H1 (cell line): ENCODE data around the gene UFSP2. TPM values are rescaled to one million over a fixed set of nuclear protein-coding genes. Genes with fewer than 3 reads are reported as not detected.

Experiments
- CTCF ChIA-PET: fragments of 300-600 bp; sonication (Branson Sonifier 250); formaldehyde crosslinking; loops from one replicate; lab custom pipeline; 2021; ENCODE audit not compliant: partially characterized antibody; lab: Charles Lee
- POLR2A ChIA-PET: fragments of 300-600 bp; sonication (Branson Sonifier 250); formaldehyde crosslinking; loops from one replicate; lab custom pipeline; 2021; ENCODE audit warnings: inconsistent platforms; ENCODE audit not compliant: partially characterized antibody; lab: Charles Lee
- DNase-seq, 2 experiments: peaks; one replicate each; pipeline versions ENCODE4 v3.0.0 to v3.0.0-alpha.2; 2010 to 2022; ENCODE audit warnings: low spot score in 2 of 2, low read depth in 1 of 2, mixed read lengths in 1 of 2
- FAIRE-seq: peaks from 2 replicates; lab custom pipeline; 2011; peaks lifted over from hg19 to GRCh38; lab: Jason Lieb, UNC
- H2AFZ ChIP-seq: 2 replicates; pipeline ENCODE4 v1.8.1; 2012; ENCODE audit warnings: low read length, inconsistent platforms
- H2AK5ac ChIP-seq: 2 replicates; pipeline ENCODE4 v1.6.1; 2013; ENCODE audit warnings: low read depth, low read length
- H2BK120ac ChIP-seq: replicated peaks from 2 replicates; pipeline ENCODE3; 2013; ENCODE audit warnings: low read depth, low read length, inconsistent platforms
- H2BK12ac ChIP-seq: 2 replicates; pipeline ENCODE4 v1.6.1; 2013; ENCODE audit warnings: low read depth, low read length
- H2BK15ac ChIP-seq: 2 replicates; pipeline ENCODE4 v1.6.1; 2013; ENCODE audit warnings: low read length
- H2BK20ac ChIP-seq: 2 replicates; pipeline ENCODE4 v1.6.1; 2013; ENCODE audit warnings: low read length
- H2BK5ac ChIP-seq: 2 replicates; pipeline ENCODE4 v1.6.1; 2013; ENCODE audit warnings: low read depth, low read length
- H3K14ac ChIP-seq: 2 replicates; pipeline ENCODE4 v1.6.1; 2013; ENCODE audit warnings: inconsistent platforms; ENCODE audit not compliant: insufficient read length
- H3K18ac ChIP-seq: 2 replicates; pipeline ENCODE4 v1.6.1; 2013; ENCODE audit warnings: low read length; ENCODE audit errors: extremely low read depth
- H3K23ac ChIP-seq: 2 replicates; pipeline ENCODE4 v1.6.1; 2013; ENCODE audit warnings: inconsistent platforms; ENCODE audit not compliant: insufficient read length
- H3K23me2 ChIP-seq: 2 replicates; pipeline ENCODE4 v1.6.1; 2013; ENCODE audit warnings: low read depth, low read length
- H3K27ac ChIP-seq: 2 replicates; pipeline ENCODE4 v1.6.1; 2011; ENCODE audit warnings: low read depth, low read length, inconsistent platforms
- H3K27me3 ChIP-seq, 4 experiments: replicated peaks in 1 of 4; 1 replicate in 1 of 4; 2 replicates in 3 of 4; pipeline versions ENCODE4 v1.6.1 to v1.8.1; 2011 to 2013; ENCODE audit warnings: low read length in 3 of 4, mild to moderate bottlenecking in 3 of 4, inconsistent platforms in 2 of 4, mixed read lengths in 2 of 4, moderate library complexity in 1 of 4; ENCODE audit not compliant: control insufficient read depth in 3 of 4, insufficient read depth in 3 of 4; ENCODE audit errors: extremely low read depth in 1 of 4
- H3K36me3 ChIP-seq, 4 experiments: 2 replicates each; pipeline versions ENCODE4 v1.6.1 to v1.8.1; 2011 to 2013; ENCODE audit warnings: mild to moderate bottlenecking in 4 of 4, low read length in 3 of 4, moderate library complexity in 2 of 4, control low read depth in 1 of 4, inconsistent platforms in 1 of 4; ENCODE audit not compliant: insufficient read depth in 4 of 4, control insufficient read depth in 2 of 4
- H3K4ac ChIP-seq: replicated peaks from 2 replicates; pipeline ENCODE3; 2013; ENCODE audit warnings: low read length, low read depth, mixed read lengths, inconsistent platforms; ENCODE audit not compliant: insufficient read length
- H3K4me1 ChIP-seq, 4 experiments: replicated peaks in 1 of 4; 1 replicate in 1 of 4; 2 replicates in 3 of 4; pipeline versions ENCODE4 v1.6.1 to v1.8.1; 2011 to 2013; ENCODE audit warnings: low read length in 3 of 4, inconsistent platforms in 2 of 4, mixed read lengths in 1 of 4; ENCODE audit not compliant: insufficient read depth in 4 of 4, control insufficient read depth in 3 of 4
- H3K4me2 ChIP-seq, 2 experiments: 2 replicates each; pipeline versions ENCODE4 v1.6.1 to v1.8.1; 2011 to 2013; ENCODE audit warnings: low read depth in 2 of 2, low read length in 2 of 2, control low read depth in 1 of 2, inconsistent platforms in 1 of 2, mild to moderate bottlenecking in 1 of 2; ENCODE audit not compliant: insufficient read depth in 1 of 2
- H3K4me3 ChIP-seq, 4 experiments: fragments of 200-600, 300-600 bp in 1 of 4; sonication (generic), shearing (Covaris generic), sonication (Bioruptor Twin) in 1 of 4; 2 replicates each; pipeline versions ENCODE4 v1.5.1 to v1.8.1; 2011 to 2016; ENCODE audit warnings: low read length in 4 of 4, low read depth in 3 of 4, control low read depth in 2 of 4, inconsistent platforms in 2 of 4, mild to moderate bottlenecking in 2 of 4, mixed read lengths in 1 of 4, moderate library complexity in 1 of 4; ENCODE audit not compliant: insufficient read depth in 2 of 4; ENCODE audit errors: extremely low read depth in 1 of 4
- H3K56ac ChIP-seq: replicated peaks from 2 replicates; pipeline ENCODE3; 2013; ENCODE audit warnings: low read depth, mild to moderate bottlenecking, mixed read lengths, low read length, inconsistent platforms; ENCODE audit not compliant: insufficient read length
- H3K79me1 ChIP-seq: 2 replicates; pipeline ENCODE4 v1.6.1; 2013; ENCODE audit warnings: low read depth, low read length, control low read depth
- H3K79me2 ChIP-seq, 2 experiments: 2 replicates each; pipeline versions ENCODE4 v1.6.1 to v1.8.1; 2012 to 2013; ENCODE audit warnings: low read length in 2 of 2, mild to moderate bottlenecking in 2 of 2, inconsistent platforms in 1 of 2; ENCODE audit not compliant: insufficient read depth in 2 of 2, control insufficient read depth in 1 of 2
- H3K9ac ChIP-seq, 4 experiments: replicated peaks in 1 of 4; 1 replicate in 1 of 4; 2 replicates in 3 of 4; pipeline versions ENCODE4 v1.6.1 to v1.8.1; 2011 to 2013; ENCODE audit warnings: low read depth in 3 of 4, low read length in 3 of 4, control low read depth in 2 of 4, mild to moderate bottlenecking in 2 of 4, moderate library complexity in 2 of 4, inconsistent platforms in 1 of 4; ENCODE audit errors: extremely low read depth in 1 of 4
- H3K9me3 ChIP-seq, 2 experiments: 2 replicates each; pipeline versions ENCODE4 v1.6.1 to v1.8.1; 2012 to 2013; ENCODE audit warnings: mild to moderate bottlenecking in 2 of 2, moderate library complexity in 2 of 2, control low read depth in 1 of 2, inconsistent platforms in 1 of 2, low read depth in 1 of 2, low read length in 1 of 2, mixed read lengths in 1 of 2; ENCODE audit not compliant: insufficient read depth in 2 of 2
- H4K20me1 ChIP-seq, 2 experiments: replicated peaks in 1 of 2; 2 replicates each; pipeline versions ENCODE3 to v1.8.1; 2011 to 2013; ENCODE audit warnings: inconsistent platforms in 2 of 2, low read length in 2 of 2, mild to moderate bottlenecking in 1 of 2; ENCODE audit not compliant: insufficient read depth in 2 of 2, control insufficient read depth in 1 of 2
- H4K5ac ChIP-seq: 2 replicates; pipeline ENCODE4 v1.6.1; 2013; ENCODE audit warnings: low read length, low read depth, mixed read lengths, inconsistent platforms; ENCODE audit not compliant: insufficient read length
- H4K8ac ChIP-seq: 2 replicates; pipeline ENCODE4 v1.8.0; 2013; ENCODE audit warnings: mild to moderate bottlenecking, moderate library complexity, low read length, inconsistent platforms; ENCODE audit not compliant: insufficient read depth; ENCODE audit errors: extremely low read depth
- H4K91ac ChIP-seq: replicated peaks from 2 replicates; pipeline ENCODE3; 2013; ENCODE audit warnings: low read length, mixed read lengths, inconsistent platforms; ENCODE audit not compliant: insufficient read length
- ASH2L ChIP-seq: fragments of 200-600, 300-600 bp; sonication (generic); IDR thresholded peaks from one replicate; pipeline ENCODE4 v1.7.1; 2017; ENCODE audit warnings: low read length
- BCL11A ChIP-seq, 2 experiments: IDR thresholded peaks; one replicate each; pipeline ENCODE4 v1.6.1; 2011; ENCODE audit warnings: low read depth in 2 of 2, low read length in 2 of 2, mild to moderate bottlenecking in 2 of 2
- BRCA1 ChIP-seq: IDR thresholded peaks from 2 replicates; pipeline ENCODE4 v1.6.1; 2012; ENCODE audit warnings: low read depth, low read length, improper control_type of control experiment
- CREB1 ChIP-seq: IDR thresholded peaks from 2 replicates; pipeline ENCODE4 v1.6.1; 2012; ENCODE audit warnings: inconsistent platforms
- CTBP2 ChIP-seq: IDR thresholded peaks from 2 replicates; pipeline ENCODE4 v1.7.0; 2011; ENCODE audit warnings: borderline replicate concordance, mild to moderate bottlenecking, moderate library complexity, mixed read lengths, low read length; ENCODE audit not compliant: insufficient read depth, insufficient read length
- JUN ChIP-seq: IDR thresholded peaks from 2 replicates; pipeline ENCODE4 v1.6.1; 2011; ENCODE audit warnings: low read depth, mild to moderate bottlenecking, improper control_type of control experiment, low read length
- KDM1A ChIP-seq: fragments of 200-600, 300-600 bp; sonication (generic); IDR thresholded peaks from 2 replicates; pipeline ENCODE4 v1.7.1; 2016; ENCODE audit warnings: mild to moderate bottlenecking, low read length, borderline replicate concordance
- POLR2AphosphoS5 ChIP-seq: IDR thresholded peaks from 2 replicates; pipeline ENCODE4 v1.6.1; 2011; ENCODE audit warnings: low read depth, low read length
- SAP30 ChIP-seq: fragments of 300-600 bp; sonication (generic); IDR thresholded peaks from 2 replicates; pipeline ENCODE4 v1.7.1; 2012; ENCODE audit warnings: low read length, moderate library complexity, mild to moderate bottlenecking, inconsistent platforms; ENCODE audit not compliant: insufficient read depth, insufficient replicate concordance
- SIRT6 ChIP-seq: IDR thresholded peaks from one replicate; pipeline ENCODE4 v1.7.1; 2012; ENCODE audit warnings: low read length, inconsistent platforms
- TAF7 ChIP-seq: optimal IDR thresholded peaks from 2 replicates; pipeline ENCODE3; 2011; ENCODE audit warnings: low read depth, mild to moderate bottlenecking, inconsistent platforms, low read length, moderate library complexity, borderline replicate concordance
- TBP ChIP-seq: IDR thresholded peaks from 2 replicates; pipeline ENCODE4 v1.6.1; 2011; ENCODE audit warnings: low read depth, low read length, improper control_type of control experiment
- WGBS, 2 experiments: shearing (Covaris generic) in 1 of 2; methylation state at CpG; one replicate each; pipeline versions ENCODE4 v1.1.6 to v1.1.7; 2013 to 2015; ENCODE audit warnings: low lambda C conversion rate in 2 of 2, mixed read lengths in 2 of 2, inconsistent platforms in 1 of 2, low coverage in 1 of 2, missing lambda C conversion rate in 1 of 2; ENCODE audit not compliant: insufficient replicate concordance in 2 of 2, insufficient coverage in 1 of 2, insufficient read length in 1 of 2; ENCODE audit errors: extremely low coverage in 1 of 2, missing lambda C conversion rate in 1 of 2; 5-methylcytosine and 5-hydroxymethylcytosine counted together
- polyA plus RNA-seq, 7 experiments: library from polyadenylated mRNA; depleted of rRNA in 3 of 7; stranded (reverse) in 5 of 7; unstranded in 2 of 7; fragments of >200 nt in 5 of 7; fragments of 200-250 nt in 2 of 7; gene quantifications; 1 replicate in 5 of 7; 2 replicates in 1 of 7; 4 replicates in 1 of 7; pipeline versions ENCODE4 v1.2.1 to v1.2.3, GENCODE V29; 2011 to 2013; ENCODE audit warnings: missing spikeins in 2 of 7, mixed read lengths in 2 of 7
- total RNA-seq: library from RNA; stranded (reverse); fragmentation: NEBNext Ultra II Directional; extraction: Animal tissue kit (Norgen Biotek cat#: 25700); gene quantifications from 2 replicates; pipeline ENCODE4 v1.2.1, GENCODE V29; 2021
- TF ChIP-seq, protein P1 (sequence below): IDR thresholded peaks from 2 replicates; pipeline ENCODE4 v1.6.1; 2011; ENCODE audit warnings: low read depth, mild to moderate bottlenecking, low read length; ENCODE audit not compliant: insufficient read depth
- TF ChIP-seq, protein P2 (sequence below): IDR thresholded peaks from 2 replicates; pipeline ENCODE4 v1.6.1; 2012; ENCODE audit warnings: inconsistent platforms

The UFSP2 gene
- total and polyA plus RNA-seq, 2 of the 8 experiments (the other 6 are each of a cell fraction or from before 2014, with no cell fraction given) = 22.9 to 26.0 TPM

DNA sequence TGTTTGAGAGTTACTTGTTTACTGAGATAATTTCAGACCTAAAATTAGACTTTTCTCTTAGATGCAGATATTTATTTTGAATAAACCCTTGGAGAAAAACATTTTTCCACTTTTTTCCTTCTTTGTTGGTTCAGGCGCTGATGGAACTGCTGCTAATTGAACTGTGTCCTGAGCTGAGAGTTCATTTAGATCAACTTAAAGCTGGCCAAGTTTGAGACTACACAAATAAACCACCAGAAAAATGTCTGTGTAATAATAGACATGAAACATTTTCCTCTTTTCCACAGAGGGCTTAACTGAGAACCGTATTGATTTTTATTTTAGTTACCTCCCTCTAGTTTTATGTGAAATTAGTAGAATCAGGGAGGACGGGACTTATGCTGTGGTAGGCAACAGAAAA is 62.5 kb downstream of the UFSP2 start:
- Histone ChIP-seq H3K23me2 (no peaks in the 10 kb centered on the region), H2BK20ac (no peak overlapping the region), H3K27ac (no peak overlapping the region), H2BK12ac (no peak overlapping the region), H2BK5ac (no peak overlapping the region), H2AK5ac (no peak overlapping the region), H3K4me3 (no peak overlapping the region), H3K79me1 (no peaks in the 10 kb centered on the region), H3K27me3 (no peaks in the 10 kb centered on the region), H2BK120ac (no peak overlapping the region), H3K18ac (no peak overlapping the region), H3K4ac (no peak overlapping the region), H3K36me3 (peaks cover 0 to 8% (median 1%) of the 10 kb centered on the region in 4 experiments; a peak in 2 of 8 replicates), H4K91ac (no peak overlapping the region), H4K8ac (no peak overlapping the region), H3K4me1 (peaks cover 0 to 3% (median 0%) of the 10 kb centered on the region in 4 experiments; a peak in 2 of 7 replicates), H3K79me2 (no peaks in the 10 kb centered on the region), H3K56ac (no peak overlapping the region), H2BK15ac (no peak overlapping the region), H3K4me2 (no peak overlapping the region), H4K5ac (no peak overlapping the region), H4K20me1 (no peaks in the 10 kb centered on the region), H3K23ac (no peak overlapping the region), H3K9ac (no peak overlapping the region), H3K14ac (no peak overlapping the region), H2AFZ (no peak overlapping the region), H3K9me3 (no peaks in the 10 kb centered on the region)
- ChIA-PET CTCF (interaction anchor here (1.0 kb wide), 1 partner anchor 238 kb away, joined by 3 read pairs; no protein-coding TSS in a partner anchor), POLR2A (no interaction called here)
- FAIRE-seq (no peak), DNase-seq (no peak)
- 89% methylated on average over 3 of the region's 3 CpGs; no CpG with 5 or more reads in 1 of the 2 experiments for WGBS, 2 experiments
- no peak for TF ChIP-seq CTBP2
- no peak for TF ChIP-seq TBP
- TF ChIP-seq BRCA1 = no peak
- TF ChIP-seq SIRT6 = no peak
- TF ChIP-seq SAP30 = no peak
- TF ChIP-seq, protein P1, sequence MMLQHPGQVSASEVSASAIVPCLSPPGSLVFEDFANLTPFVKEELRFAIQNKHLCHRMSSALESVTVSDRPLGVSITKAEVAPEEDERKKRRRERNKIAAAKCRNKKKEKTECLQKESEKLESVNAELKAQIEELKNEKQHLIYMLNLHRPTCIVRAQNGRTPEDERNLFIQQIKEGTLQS = no peak
- TF ChIP-seq POLR2AphosphoS5 = no peak
- no peak for TF ChIP-seq TAF7
- no peak for TF ChIP-seq BCL11A (IDR thresholded peaks at IDR 0.05; ENCODE audit: low read depth in 2 of 2, low read length in 2 of 2)
- no peak for TF ChIP-seq ASH2L
- TF ChIP-seq, protein P2, sequence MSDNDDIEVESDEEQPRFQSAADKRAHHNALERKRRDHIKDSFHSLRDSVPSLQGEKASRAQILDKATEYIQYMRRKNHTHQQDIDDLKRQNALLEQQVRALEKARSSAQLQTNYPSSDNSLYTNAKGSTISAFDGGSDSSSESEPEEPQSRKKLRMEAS = no peak
- no peak for TF ChIP-seq CREB1
- TF ChIP-seq JUN = no peak
- TF ChIP-seq KDM1A = no peak
